SK-N-SH treated with all-trans-retinoic acid at 6 μM for 48 hours (cell line): ENCODE results near the gene BTBD8.

Source experiments
- ATAC-seq: fragments of 200-7000 bp; cut with Tn5 transposase; 3 replicates; pipeline ENCODE4 v1.9.1; 2020; ENCODE audit warnings: mild to moderate bottlenecking, moderate library complexity
- ARNTL ChIP-seq: fragments of 450-650 bp; formaldehyde crosslinking; IDR thresholded peaks from 2 replicates; pipeline ENCODE4 v1.5.0; 2020; ENCODE audit warnings: low read depth, mild to moderate bottlenecking, moderate library complexity, borderline replicate concordance
- BACH2 ChIP-seq: fragments of 250-450 bp; sonication (Bioruptor Pico); IDR thresholded peaks from 2 replicates; pipeline ENCODE4 v1.9.0; 2021; ENCODE audit warnings: mild to moderate bottlenecking, borderline replicate concordance
- CREB5 ChIP-seq: fragments of 250-450 bp; sonication (Bioruptor Pico); IDR thresholded peaks from 2 replicates; pipeline ENCODE4 v1.5.1; 2020; ENCODE audit warnings: low read depth, mild to moderate bottlenecking, moderate library complexity
- CSDC2 ChIP-seq: fragments of 250-450 bp; sonication (Bioruptor Pico); IDR thresholded peaks from 2 replicates; pipeline ENCODE4 v1.5.0; 2020; ENCODE audit warnings: mild to moderate bottlenecking, moderate library complexity
- CSRNP3 ChIP-seq: fragments of 250-450 bp; sonication (Bioruptor Pico); IDR thresholded peaks from 2 replicates; pipeline ENCODE4 v1.5.1; 2021; ENCODE audit warnings: mild to moderate bottlenecking, moderate library complexity
- ESRRG ChIP-seq: fragments of 250-450 bp; sonication (Bioruptor Pico); IDR thresholded peaks from 2 replicates; pipeline ENCODE4 v1.6.1; 2021; ENCODE audit warnings: mild to moderate bottlenecking
- GLIS3 ChIP-seq: fragments of 250-450 bp; sonication (Bioruptor Pico); IDR thresholded peaks from 2 replicates; pipeline ENCODE4 v1.5.0; 2020; ENCODE audit warnings: mild to moderate bottlenecking, moderate library complexity
- ISL1 ChIP-seq: fragments of 250-450 bp; sonication (Bioruptor Pico); IDR thresholded peaks from 2 replicates; pipeline ENCODE4 v2.1.2; 2022; ENCODE audit warnings: mild to moderate bottlenecking, moderate library complexity
- OSR1 ChIP-seq: fragments of 250-450 bp; sonication (Bioruptor Pico); IDR thresholded peaks from 2 replicates; pipeline ENCODE4 v1.8.0; 2022; ENCODE audit warnings: moderate library complexity, mild to moderate bottlenecking, inconsistent platforms
- PATZ1 ChIP-seq: fragments of 250-450 bp; sonication (Bioruptor Pico); IDR thresholded peaks from 2 replicates; pipeline ENCODE4 v1.8.0; 2020; ENCODE audit warnings: mild to moderate bottlenecking, moderate library complexity, borderline replicate concordance
- POU6F1 ChIP-seq: fragments of 250-450 bp; sonication (Bioruptor Pico); IDR thresholded peaks from 2 replicates; pipeline ENCODE4 v1.8.0; 2021; ENCODE audit warnings: low read depth, mild to moderate bottlenecking, moderate library complexity, borderline replicate concordance
- PPARA ChIP-seq: fragments of 250-450 bp; sonication (Bioruptor Pico); IDR thresholded peaks from 2 replicates; pipeline ENCODE4 v1.5.0; 2020; ENCODE audit warnings: mild to moderate bottlenecking, borderline replicate concordance
- RARB ChIP-seq: fragments of 250-450 bp; sonication (Bioruptor Pico); IDR thresholded peaks from 2 replicates; pipeline ENCODE4 v1.8.0; 2021; ENCODE audit warnings: mild to moderate bottlenecking, moderate library complexity
- SNAI2 ChIP-seq: fragments of 250-450 bp; sonication (Bioruptor Pico); IDR thresholded peaks from 2 replicates; pipeline ENCODE4 v1.5.0; 2020; ENCODE audit warnings: mild to moderate bottlenecking, moderate library complexity
- TCF4 ChIP-seq: fragments of 250-450 bp; sonication (Bioruptor Pico); IDR thresholded peaks from 2 replicates; pipeline ENCODE4 v1.8.0; 2021; ENCODE audit warnings: mild to moderate bottlenecking, moderate library complexity, borderline replicate concordance
- TOX ChIP-seq: fragments of 250-450 bp; sonication (Bioruptor Pico); IDR thresholded peaks from 2 replicates; pipeline ENCODE4 v1.8.0; 2021; ENCODE audit warnings: mild to moderate bottlenecking, moderate library complexity, borderline replicate concordance
- TSHZ2 ChIP-seq: fragments of 250-450 bp; sonication (Bioruptor Pico); IDR thresholded peaks from 2 replicates; pipeline ENCODE4 v1.5.0; 2020; ENCODE audit warnings: mild to moderate bottlenecking, moderate library complexity
- ZC3H10 ChIP-seq: fragments of 250-450 bp; sonication (Bioruptor Pico); IDR thresholded peaks from 2 replicates; pipeline ENCODE4 v1.5.1; 2021; ENCODE audit warnings: mild to moderate bottlenecking, moderate library complexity
- ZFP3 ChIP-seq: fragments of 250-450 bp; sonication (Bioruptor Pico); IDR thresholded peaks from 2 replicates; pipeline ENCODE4 v1.5.0; 2020; ENCODE audit warnings: mild to moderate bottlenecking, moderate library complexity
- ZFP30 ChIP-seq: fragments of 450-650 bp; formaldehyde crosslinking; IDR thresholded peaks from 2 replicates; pipeline ENCODE4 v1.5.0; 2022; ENCODE audit warnings: mild to moderate bottlenecking, moderate library complexity
- ZNF565 ChIP-seq: fragments of 450-650 bp; formaldehyde crosslinking; conservative IDR thresholded peaks from 2 replicates; pipeline ENCODE4 v1.5.0; 2020; ENCODE audit warnings: low read depth, mild to moderate bottlenecking, moderate library complexity
- ZNF70 ChIP-seq: fragments of 450-650 bp; formaldehyde crosslinking; IDR thresholded peaks from 2 replicates; pipeline ENCODE4 v1.5.0; 2020; ENCODE audit warnings: mild to moderate bottlenecking, moderate library complexity
- ZNF8 ChIP-seq: fragments of 450-650 bp; formaldehyde crosslinking; IDR thresholded peaks from 2 replicates; pipeline ENCODE4 v1.5.0; 2020; ENCODE audit warnings: mild to moderate bottlenecking, moderate library complexity

BTBD8 gene

GRCh38 chr1:92045766-92046495, 34.2 kb upstream of the BTBD8 start:
- no peak for TF ChIP-seq TSHZ2 (CRISPR knock-in tag)
- TF ChIP-seq ESRRG (CRISPR knock-in tag), result no peak
- TF ChIP-seq SNAI2, result no peak
- no peak for TF ChIP-seq ZC3H10
- no peak for TF ChIP-seq CREB5 (CRISPR knock-in tag)
- TF ChIP-seq PATZ1 (CRISPR knock-in tag), result no peak
- TF ChIP-seq PPARA (CRISPR knock-in tag), result no peak
- TF ChIP-seq ISL1, result no peak
- no peak for TF ChIP-seq BACH2 (CRISPR knock-in tag)
- no peak for TF ChIP-seq OSR1 (CRISPR knock-in tag)
- TF ChIP-seq ZFP30 (CRISPR knock-in tag), result no peak
- no peak for TF ChIP-seq CSRNP3
- TF ChIP-seq RARB, result no peak
- no peak for TF ChIP-seq ARNTL (CRISPR knock-in tag)
- no peak for TF ChIP-seq ZFP3 (CRISPR knock-in tag)
- TF ChIP-seq CSDC2 (CRISPR knock-in tag), result no peak
- TF ChIP-seq ZNF8 (CRISPR knock-in tag), result no peak
- TF ChIP-seq GLIS3 (CRISPR knock-in tag), result no peak
- TF ChIP-seq ZNF565 (CRISPR knock-in tag), result no peak
- no peak for TF ChIP-seq TOX (CRISPR knock-in tag)
- TF ChIP-seq, all 23 proteins: peak for 0

GRCh38 chr1:92051948-92052347, 28.2 kb upstream of the BTBD8 start:
- no peak for ATAC-seq
- no peak for TF ChIP-seq CREB5 (CRISPR knock-in tag)
- TF ChIP-seq ZFP3 (CRISPR knock-in tag), result no peak
- TF ChIP-seq ZNF565 (CRISPR knock-in tag), result no peak
- TF ChIP-seq ZFP30 (CRISPR knock-in tag), result no peak
- TF ChIP-seq ISL1, result no peak
- TF ChIP-seq TCF4 (CRISPR knock-in tag), result no peak
- no peak for TF ChIP-seq RARB
- TF ChIP-seq POU6F1, result no peak
- TF ChIP-seq PPARA (CRISPR knock-in tag), result no peak
- TF ChIP-seq TOX (CRISPR knock-in tag), result no peak
- no peak for TF ChIP-seq OSR1 (CRISPR knock-in tag)
- TF ChIP-seq CSDC2 (CRISPR knock-in tag), result no peak
- no peak for TF ChIP-seq GLIS3 (CRISPR knock-in tag)
- no peak for TF ChIP-seq TSHZ2 (CRISPR knock-in tag)
- TF ChIP-seq BACH2 (CRISPR knock-in tag), result no peak
- TF ChIP-seq ARNTL (CRISPR knock-in tag), result no peak
- TF ChIP-seq ZC3H10, result no peak
- no peak for TF ChIP-seq ZNF70 (CRISPR knock-in tag)
- TF ChIP-seq ZNF8 (CRISPR knock-in tag), result no peak
- no peak for TF ChIP-seq ESRRG (CRISPR knock-in tag)

More at GRCh38 chr1:92045766-92046495, 34.2 kb upstream of the BTBD8 start:
- no peak for ATAC-seq
